ENCODE measurements around the gene OSER1. TPM values are rescaled to one million over a fixed set of nuclear protein-coding genes. Genes with fewer than 3 reads are reported as not detected.
A peak's percentile ranks its signal among the peaks of the same experiment; 100 is the strongest.

The OSER1 gene
- total RNA-seq, 2 donors from 2014 or later = 23.3 to 31.9 TPM

DNA sequence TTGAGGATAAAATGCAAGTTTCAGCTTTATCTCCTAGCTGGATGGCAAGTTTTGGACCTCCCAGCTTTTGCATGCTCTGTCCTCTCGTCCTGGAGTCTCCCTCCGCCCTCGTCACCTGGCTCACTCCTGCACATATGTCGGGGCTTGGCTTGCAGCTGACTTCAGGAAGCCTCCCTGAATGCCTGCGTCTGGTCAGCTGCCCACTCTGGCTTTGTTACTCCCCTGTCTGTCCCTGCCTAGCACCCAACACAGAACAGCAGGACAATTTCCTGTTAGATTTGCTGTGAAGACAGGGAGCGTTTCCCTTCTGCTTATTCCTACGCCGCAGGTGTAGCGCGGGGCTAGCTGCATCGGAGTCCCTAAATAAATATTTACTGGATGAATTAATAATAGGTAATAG lies 29.0 kb downstream of the OSER1 start:
- no peaks in the 10 kb centered on the region for H3K9me3 ChIP-seq
- no peaks in the 10 kb centered on the region for H3K36me3 ChIP-seq
- no peaks in the 10 kb centered on the region for H3K4me1 ChIP-seq
- TF ChIP-seq, protein P1, sequence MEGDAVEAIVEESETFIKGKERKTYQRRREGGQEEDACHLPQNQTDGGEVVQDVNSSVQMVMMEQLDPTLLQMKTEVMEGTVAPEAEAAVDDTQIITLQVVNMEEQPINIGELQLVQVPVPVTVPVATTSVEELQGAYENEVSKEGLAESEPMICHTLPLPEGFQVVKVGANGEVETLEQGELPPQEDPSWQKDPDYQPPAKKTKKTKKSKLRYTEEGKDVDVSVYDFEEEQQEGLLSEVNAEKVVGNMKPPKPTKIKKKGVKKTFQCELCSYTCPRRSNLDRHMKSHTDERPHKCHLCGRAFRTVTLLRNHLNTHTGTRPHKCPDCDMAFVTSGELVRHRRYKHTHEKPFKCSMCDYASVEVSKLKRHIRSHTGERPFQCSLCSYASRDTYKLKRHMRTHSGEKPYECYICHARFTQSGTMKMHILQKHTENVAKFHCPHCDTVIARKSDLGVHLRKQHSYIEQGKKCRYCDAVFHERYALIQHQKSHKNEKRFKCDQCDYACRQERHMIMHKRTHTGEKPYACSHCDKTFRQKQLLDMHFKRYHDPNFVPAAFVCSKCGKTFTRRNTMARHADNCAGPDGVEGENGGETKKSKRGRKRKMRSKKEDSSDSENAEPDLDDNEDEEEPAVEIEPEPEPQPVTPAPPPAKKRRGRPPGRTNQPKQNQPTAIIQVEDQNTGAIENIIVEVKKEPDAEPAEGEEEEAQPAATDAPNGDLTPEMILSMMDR (IDR thresholded peaks at IDR 0.05) = no peak
- H3K9ac ChIP-seq (ENCODE audit: low read depth in 2 of 2, low read length in 2 of 2) = no peak overlapping the region
- H3K4me3 ChIP-seq = no peak overlapping the region
- no peaks in the 10 kb centered on the region for H3K27me3 ChIP-seq
- H3K27ac ChIP-seq = no peak overlapping the region
- no peak for DNase-seq
- intact Hi-C loops (cut with DNase I) = loop anchor here (10.0 kb wide), 1 partner anchor 427 kb away; no protein-coding TSS in a partner anchor

DNA sequence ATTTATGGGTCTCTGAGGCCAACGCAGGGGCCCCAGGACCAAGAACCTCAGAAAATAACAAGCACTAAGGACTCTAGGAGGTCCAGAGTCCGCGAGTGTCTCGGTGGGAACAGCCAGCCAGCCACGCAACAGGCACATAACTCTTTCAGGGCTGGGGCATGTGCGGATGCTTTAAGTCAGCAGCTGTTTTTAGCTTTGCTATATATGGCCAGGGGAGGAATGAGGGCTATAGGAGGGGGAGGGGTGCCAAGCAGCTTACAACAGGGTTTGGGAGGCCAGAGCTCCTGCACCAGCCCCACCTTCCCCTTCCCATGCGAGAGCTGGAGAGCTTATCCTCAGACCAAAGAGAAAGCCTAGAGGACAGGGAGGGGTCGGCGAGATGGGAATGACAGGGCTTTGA lies 29.8 kb downstream of the OSER1 start:
- TF ChIP-seq, protein P1 (IDR thresholded peaks at IDR 0.05) = no peak
- DNase-seq = no peak
- Histone ChIP-seq H3K4me1 (no peaks in the 10 kb centered on the region), H3K27me3 (no peaks in the 10 kb centered on the region), H3K4me3 (no peak overlapping the region), H3K9me3 (no peaks in the 10 kb centered on the region), H3K9ac (ENCODE audit: low read depth in 2 of 2, low read length in 2 of 2) (no peak overlapping the region), H3K27ac (no peak overlapping the region), H3K36me3 (no peaks in the 10 kb centered on the region)
- intact Hi-C loops (cut with DNase I) = loop anchor here (10.0 kb wide), 1 partner anchor 426 kb away; no protein-coding TSS in a partner anchor

DNA sequence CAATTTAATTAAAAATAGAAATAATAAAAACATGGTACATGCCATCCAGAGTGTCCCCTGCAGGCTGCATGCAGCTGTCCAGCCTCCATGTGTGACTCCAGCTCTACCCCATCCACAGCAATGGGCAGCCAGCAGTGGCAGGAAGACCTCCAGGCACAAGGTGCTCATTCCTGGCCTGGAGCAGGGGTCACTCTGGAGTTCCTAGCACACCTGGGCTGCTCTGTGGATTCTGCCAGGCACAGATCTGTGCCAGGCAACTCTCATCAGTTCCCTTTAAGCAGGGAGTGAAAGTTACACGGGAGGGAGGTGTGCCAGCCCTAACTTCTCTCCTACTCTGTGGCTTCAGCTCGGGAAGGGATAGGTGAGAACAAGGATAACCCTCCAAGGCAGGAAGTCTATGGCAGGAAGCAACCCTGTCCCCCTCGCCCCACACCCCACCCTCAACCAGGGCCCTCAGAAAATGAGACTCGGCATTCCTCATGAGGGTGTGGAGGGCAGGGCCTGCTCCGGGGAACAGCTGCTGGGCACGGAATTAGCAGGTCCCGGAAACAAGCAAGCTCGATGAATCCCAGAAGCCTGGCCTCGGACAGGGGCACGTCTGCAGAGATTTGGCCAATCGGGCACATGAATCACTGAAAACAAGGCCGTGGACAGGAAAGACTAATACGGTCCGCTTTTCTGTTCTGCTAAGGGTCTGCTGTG lies 33.6 kb downstream of the OSER1 start:
- intact Hi-C loops (cut with DNase I) = no loop called here
- no peak overlapping the region for H3K27ac ChIP-seq
- H3K9me3 ChIP-seq = no peaks in the 10 kb centered on the region
- TF ChIP-seq, protein P1 (IDR thresholded peaks at IDR 0.05) = no peak
- peak; percentile 35 for DNase-seq
- H3K36me3 ChIP-seq = no peaks in the 10 kb centered on the region
- no peaks in the 10 kb centered on the region for H3K27me3 ChIP-seq
- peak overlapping the region in 1 of 2 donors; percentile 58 for H3K9ac ChIP-seq (ENCODE audit: low read depth in 2 of 2, low read length in 2 of 2)
- no peak overlapping the region for H3K4me3 ChIP-seq
- H3K4me1 ChIP-seq = no peaks in the 10 kb centered on the region

DNA sequence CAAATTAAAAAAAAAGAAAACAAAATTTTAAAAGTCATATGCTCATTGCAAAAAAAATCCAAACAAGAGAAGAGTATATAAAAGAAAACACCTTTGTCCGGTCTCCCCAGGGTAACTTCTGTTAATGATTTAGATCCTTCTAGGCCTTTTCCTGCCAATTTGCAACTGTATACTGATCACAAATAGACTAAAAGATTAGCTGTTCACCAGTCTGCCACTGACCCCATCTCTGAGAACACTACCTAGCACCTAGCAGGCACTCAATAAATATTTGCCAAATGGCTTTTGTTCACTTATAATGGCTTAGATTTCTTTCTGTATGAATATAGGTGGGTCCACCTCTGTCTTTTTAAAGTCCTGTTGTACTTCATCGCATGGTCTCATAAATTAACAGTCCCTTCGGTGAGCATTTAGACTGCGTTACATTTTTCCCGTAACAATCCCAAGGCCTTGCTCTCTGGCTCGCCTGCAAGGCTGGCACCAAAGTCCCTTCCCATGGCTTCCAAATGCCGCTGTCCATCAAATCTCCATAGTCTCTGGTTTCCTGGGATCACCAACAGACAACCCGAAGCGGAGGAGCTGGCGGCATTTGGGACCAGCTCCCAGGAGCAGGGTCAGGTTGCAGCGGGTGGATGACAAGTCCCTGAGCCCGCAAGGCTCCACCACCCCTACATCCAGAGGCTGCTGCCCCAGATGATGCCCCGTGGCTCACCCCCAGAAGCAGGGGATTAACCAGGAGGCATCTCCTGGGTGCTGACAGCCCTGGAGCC lies 35.4 kb downstream of the OSER1 start:
- Histone ChIP-seq H3K27ac (no peak overlapping the region), H3K9me3 (no peaks in the 10 kb centered on the region), H3K9ac (ENCODE audit: low read depth in 2 of 2, low read length in 2 of 2) (no peak overlapping the region), H3K4me1 (no peaks in the 10 kb centered on the region), H3K4me3 (no peak overlapping the region), H3K36me3 (no peaks in the 10 kb centered on the region), H3K27me3 (no peaks in the 10 kb centered on the region)
- DNase-seq = no peak
- TF ChIP-seq, protein P1 (IDR thresholded peaks at IDR 0.05) = no peak
- intact Hi-C loops (cut with DNase I) = no loop called here

DNA sequence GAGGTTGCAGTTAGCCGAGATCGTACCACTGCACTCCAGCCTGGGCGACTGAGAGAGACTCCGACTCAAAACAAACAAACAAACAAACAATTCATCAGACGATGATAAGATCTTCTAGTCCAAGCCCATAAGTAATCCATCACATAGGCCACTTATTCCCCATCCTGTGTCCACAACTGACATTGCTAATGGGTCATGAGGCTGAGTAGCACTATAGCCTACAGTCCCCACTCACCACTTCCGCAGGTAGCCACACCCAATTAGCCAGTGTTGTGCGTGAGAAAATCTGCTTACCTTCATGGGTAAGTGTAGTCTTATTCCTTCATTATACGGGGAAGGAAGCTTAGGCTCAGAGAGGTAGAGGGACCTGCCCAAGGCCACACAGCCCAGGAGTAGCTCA lies 36.7 kb downstream of the OSER1 start:
- TF ChIP-seq, protein P1 (IDR thresholded peaks at IDR 0.05) = no peak
- no peaks in the 10 kb centered on the region for H3K27me3 ChIP-seq
- H3K4me1 ChIP-seq = no peaks in the 10 kb centered on the region
- no peak overlapping the region for H3K27ac ChIP-seq
- no peak overlapping the region for H3K4me3 ChIP-seq
- no peaks in the 10 kb centered on the region for H3K9me3 ChIP-seq
- H3K9ac ChIP-seq (ENCODE audit: low read depth in 2 of 2, low read length in 2 of 2) = no peak overlapping the region
- DNase-seq = no peak
- intact Hi-C loops (cut with DNase I) = no loop called here
- no peaks in the 10 kb centered on the region for H3K36me3 ChIP-seq
